Effector memory CD8-positive, alpha-beta T cell (primary cell): ENCODE results near the gene CCDC171.
"Not testable (repeated sequence)": the region's sequence is repeated elsewhere in the genome, so short reads cannot be mapped to it uniquely, and the experiment has no call there.

Source experiments
- ATAC-seq: fragments of 150-1000 bp; cut with Tn5 transposase; replicated peaks from 2 replicates; pipeline ENCODE4 v1.10.0; 2021; ENCODE audit warnings: mild to moderate bottlenecking, moderate library complexity
- DNase-seq, 3 experiments: peaks; one replicate each; pipeline ENCODE4 v3.0.0; 2021
- H3K27ac Mint-ChIP-seq, 2 donors: one replicate each; pipeline ENCODE4 v1.8.0; 2022; ENCODE audit warnings: mild to moderate bottlenecking in 2 of 2, mixed read lengths in 2 of 2, moderate library complexity in 2 of 2
- H3K27me3 Mint-ChIP-seq, 2 donors: one replicate each; pipeline ENCODE4 v1.8.0; 2022; ENCODE audit warnings: mixed read lengths in 2 of 2
- H3K36me3 Mint-ChIP-seq: one replicate; pipeline ENCODE4 v1.8.0; 2022; ENCODE audit warnings: mild to moderate bottlenecking, moderate library complexity, mixed read lengths; ENCODE audit not compliant: insufficient read depth
- H3K4me1 Mint-ChIP-seq, 2 donors: one replicate each; pipeline ENCODE4 v1.8.0; 2022; ENCODE audit warnings: low read depth in 2 of 2, mixed read lengths in 2 of 2
- H3K4me3 Mint-ChIP-seq, 2 donors: one replicate each; pipeline ENCODE4 v1.8.0; 2022; ENCODE audit warnings: mild to moderate bottlenecking in 2 of 2, mixed read lengths in 2 of 2, moderate library complexity in 2 of 2
- H3K9me3 Mint-ChIP-seq, 2 donors: one replicate each; pipeline ENCODE4 v1.8.0; 2022; ENCODE audit warnings: mixed read lengths in 2 of 2

CCDC171 gene

GRCh38 chr9:15527035-15527434, 25.8 kb upstream of the CCDC171 start:
- H3K9me3 Mint-ChIP-seq, DNase-seq, ATAC-seq, H3K4me1 Mint-ChIP-seq, H3K27ac Mint-ChIP-seq, H3K36me3 Mint-ChIP-seq, H3K4me3 Mint-ChIP-seq: not testable (repeated sequence)
- peaks cover 8 to 19% of the 10 kb centered on the region in 2 donors for H3K27me3 Mint-ChIP-seq

GRCh38 chr9:15529566-15530324, 23.1 kb upstream of the CCDC171 start:
- no peak overlapping the region for H3K4me3 Mint-ChIP-seq
- peaks cover 8 to 12% of the 10 kb centered on the region in 2 donors for H3K27me3 Mint-ChIP-seq
- peaks cover 7% of the 10 kb centered on the region for H3K36me3 Mint-ChIP-seq
- no peak for DNase-seq
- ATAC-seq = no peak
- H3K9me3 Mint-ChIP-seq = no peaks in the 10 kb centered on the region
- no peak overlapping the region for H3K27ac Mint-ChIP-seq
- peaks cover 0 to 3% of the 10 kb centered on the region in 2 donors for H3K4me1 Mint-ChIP-seq

GRCh38 chr9:15531380-15531779, 21.5 kb upstream of the CCDC171 start:
- ATAC-seq (no peak), DNase-seq (no peak)
- no peak overlapping the region for H3K4me3 Mint-ChIP-seq
- peaks cover 0 to 3% of the 10 kb centered on the region in 2 donors for H3K4me1 Mint-ChIP-seq
- H3K9me3 Mint-ChIP-seq = no peaks in the 10 kb centered on the region
- H3K27me3 Mint-ChIP-seq = no peaks in the 10 kb centered on the region
- H3K27ac Mint-ChIP-seq = no peak overlapping the region
- peaks cover 7% of the 10 kb centered on the region for H3K36me3 Mint-ChIP-seq

- Mint-ChIP-seq H3K27me3 (peaks cover 15 to 25% of the 10 kb centered on the region in 2 donors), H3K36me3 (no peaks in the 10 kb centered on the region), H3K4me3 (no peak overlapping the region), H3K4me1 (no peaks in the 10 kb centered on the region), H3K27ac (no peak overlapping the region), H3K9me3 (no peaks in the 10 kb centered on the region)
- DNase-seq = no peak
- ATAC-seq = no peak
These were observed 11.0 kb upstream of the CCDC171 start for GRCh38 chr9:15541872-15542271.

GRCh38 chr9:15542624-15543023, 10.2 kb upstream of the CCDC171 start:
- no peak for ATAC-seq
- H3K27me3 Mint-ChIP-seq = peaks cover 15 to 25% of the 10 kb centered on the region in 2 donors
- no peak overlapping the region for H3K27ac Mint-ChIP-seq
- no peaks in the 10 kb centered on the region for H3K36me3 Mint-ChIP-seq
- no peak for DNase-seq
- H3K9me3 Mint-ChIP-seq = no peaks in the 10 kb centered on the region
- H3K4me3 Mint-ChIP-seq = no peak overlapping the region
- no peaks in the 10 kb centered on the region for H3K4me1 Mint-ChIP-seq

GRCh38 chr9:15543047-15543813, 9.6 kb upstream of the CCDC171 start:
- Mint-ChIP-seq H3K27ac (no peak overlapping the region), H3K27me3 (peaks cover 15 to 25% of the 10 kb centered on the region in 2 donors), H3K4me3 (no peak overlapping the region), H3K4me1 (no peaks in the 10 kb centered on the region), H3K9me3 (no peaks in the 10 kb centered on the region), H3K36me3 (no peaks in the 10 kb centered on the region)
- DNase-seq (no peak), ATAC-seq (no peak)

GRCh38 chr9:15549611-15550010, 3.2 kb upstream of the CCDC171 start:
- DNase-seq (no peak), ATAC-seq (no peak)
- H3K27ac Mint-ChIP-seq = no peak overlapping the region
- H3K4me1 Mint-ChIP-seq = peaks cover 16 to 22% of the 10 kb centered on the region in 2 donors
- no peaks in the 10 kb centered on the region for H3K9me3 Mint-ChIP-seq
- no peak overlapping the region for H3K4me3 Mint-ChIP-seq
- peaks cover 4 to 7% of the 10 kb centered on the region in 2 donors for H3K27me3 Mint-ChIP-seq
- peaks cover 14% of the 10 kb centered on the region for H3K36me3 Mint-ChIP-seq

GRCh38 chr9:15553528-15553898, 670 bp downstream of the CCDC171 start:
- H3K27ac Mint-ChIP-seq = peak overlapping the region; percentile 75 to 88
- H3K27me3 Mint-ChIP-seq = no peaks in the 10 kb centered on the region
- no peak for DNase-seq
- peaks cover 16 to 22% of the 10 kb centered on the region in 2 donors for H3K4me1 Mint-ChIP-seq
- no peak for ATAC-seq
- peak overlapping the region; percentile 93 to 96 for H3K4me3 Mint-ChIP-seq
- H3K36me3 Mint-ChIP-seq = peaks cover 14% of the 10 kb centered on the region
- H3K9me3 Mint-ChIP-seq = no peaks in the 10 kb centered on the region

GRCh38 chr9:15570769-15571168, 17.9 kb downstream of the CCDC171 start:
- ATAC-seq = no peak
- H3K27me3 Mint-ChIP-seq = no peaks in the 10 kb centered on the region

GRCh38 chr9:15572200-15572770, 19.4 kb downstream of the CCDC171 start:
- no peak for ATAC-seq
- H3K4me1 Mint-ChIP-seq = no peaks in the 10 kb centered on the region
- H3K4me3 Mint-ChIP-seq = no peak overlapping the region
- DNase-seq = no peak
- H3K36me3 Mint-ChIP-seq = no peaks in the 10 kb centered on the region
- H3K9me3 Mint-ChIP-seq = no peaks in the 10 kb centered on the region
- H3K27ac Mint-ChIP-seq = no peak overlapping the region
- no peaks in the 10 kb centered on the region for H3K27me3 Mint-ChIP-seq

More at GRCh38 chr9:15570769-15571168, 17.9 kb downstream of the CCDC171 start:
- Mint-ChIP-seq H3K9me3 (no peaks in the 10 kb centered on the region), H3K4me1 (no peaks in the 10 kb centered on the region), H3K27ac (no peak overlapping the region), H3K36me3 (no peaks in the 10 kb centered on the region), H3K4me3 (no peak overlapping the region)
- DNase-seq = no peak

GRCh38 chr9:15576350-15577050, 23.7 kb downstream of the CCDC171 start:
- Mint-ChIP-seq H3K4me1 (no peaks in the 10 kb centered on the region), H3K9me3 (no peaks in the 10 kb centered on the region), H3K36me3 (no peaks in the 10 kb centered on the region), H3K27me3 (no peaks in the 10 kb centered on the region), H3K27ac (no peak overlapping the region), H3K4me3 (no peak overlapping the region)
- ATAC-seq (no peak), DNase-seq (no peak)

- Mint-ChIP-seq H3K4me3 (no peak overlapping the region), H3K27me3 (no peaks in the 10 kb centered on the region), H3K36me3 (no peaks in the 10 kb centered on the region), H3K27ac (no peak overlapping the region), H3K4me1 (no peaks in the 10 kb centered on the region), H3K9me3 (no peaks in the 10 kb centered on the region)
- ATAC-seq (no peak), DNase-seq (no peak)
These were observed 25.9 kb downstream of the CCDC171 start for GRCh38 chr9:15578714-15579113.

GRCh38 chr9:15584379-15584778, 31.5 kb downstream of the CCDC171 start:
- H3K27ac Mint-ChIP-seq = no peak overlapping the region
- DNase-seq (no peak), ATAC-seq (no peak)
- no peaks in the 10 kb centered on the region for H3K36me3 Mint-ChIP-seq
- H3K9me3 Mint-ChIP-seq = no peaks in the 10 kb centered on the region
- H3K4me3 Mint-ChIP-seq = no peak overlapping the region
- H3K27me3 Mint-ChIP-seq = no peaks in the 10 kb centered on the region
- H3K4me1 Mint-ChIP-seq = peaks cover 0 to 2% of the 10 kb centered on the region in 2 donors
